ENCODE data around the gene RELT.

GRCh38 chr11:73405146-73405510, 28.9 kb downstream of the RELT start:
- TF ChIP-seq, protein P1, sequence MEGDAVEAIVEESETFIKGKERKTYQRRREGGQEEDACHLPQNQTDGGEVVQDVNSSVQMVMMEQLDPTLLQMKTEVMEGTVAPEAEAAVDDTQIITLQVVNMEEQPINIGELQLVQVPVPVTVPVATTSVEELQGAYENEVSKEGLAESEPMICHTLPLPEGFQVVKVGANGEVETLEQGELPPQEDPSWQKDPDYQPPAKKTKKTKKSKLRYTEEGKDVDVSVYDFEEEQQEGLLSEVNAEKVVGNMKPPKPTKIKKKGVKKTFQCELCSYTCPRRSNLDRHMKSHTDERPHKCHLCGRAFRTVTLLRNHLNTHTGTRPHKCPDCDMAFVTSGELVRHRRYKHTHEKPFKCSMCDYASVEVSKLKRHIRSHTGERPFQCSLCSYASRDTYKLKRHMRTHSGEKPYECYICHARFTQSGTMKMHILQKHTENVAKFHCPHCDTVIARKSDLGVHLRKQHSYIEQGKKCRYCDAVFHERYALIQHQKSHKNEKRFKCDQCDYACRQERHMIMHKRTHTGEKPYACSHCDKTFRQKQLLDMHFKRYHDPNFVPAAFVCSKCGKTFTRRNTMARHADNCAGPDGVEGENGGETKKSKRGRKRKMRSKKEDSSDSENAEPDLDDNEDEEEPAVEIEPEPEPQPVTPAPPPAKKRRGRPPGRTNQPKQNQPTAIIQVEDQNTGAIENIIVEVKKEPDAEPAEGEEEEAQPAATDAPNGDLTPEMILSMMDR (IDR thresholded peaks at IDR 0.05; ENCODE audit: low read length) = no peak
- TF ChIP-seq EZH2 (optimal IDR thresholded peaks at IDR 0.05; ENCODE audit: low read depth, low read length) = no peak
- TF ChIP-seq EZH2phosphoT487 (IDR thresholded peaks at IDR 0.05; ENCODE audit: low read length) = no peak

Data from MM.1S (cell line).